WTC11 (cell line): Measurements from ENCODE around the gene PROCA1.
"Not testable (repeated sequence)": the region's sequence is repeated elsewhere in the genome, so short reads cannot be mapped to it uniquely, and the experiment has no call there.

Experiments used
- ETV6 ChIP-seq: sonication (generic); formaldehyde crosslinking; IDR thresholded peaks from 2 replicates; pipeline ENCODE4 v1.8.1; 2022; ENCODE audit warnings: mild to moderate bottlenecking, missing genetic modification reagents
- FOXP1 ChIP-seq: sonication (generic); formaldehyde crosslinking; IDR thresholded peaks from 2 replicates; pipeline ENCODE4 v1.8.0; 2022; ENCODE audit warnings: missing genetic modification reagents, mild to moderate bottlenecking, moderate library complexity, borderline replicate concordance
- TF ChIP-seq, protein P1 (sequence below): fragments of 200-600 bp; IDR thresholded peaks from 2 replicates; pipeline ENCODE4 v1.8.0; 2022; ENCODE audit warnings: antibody characterized with exemption

DNA sequence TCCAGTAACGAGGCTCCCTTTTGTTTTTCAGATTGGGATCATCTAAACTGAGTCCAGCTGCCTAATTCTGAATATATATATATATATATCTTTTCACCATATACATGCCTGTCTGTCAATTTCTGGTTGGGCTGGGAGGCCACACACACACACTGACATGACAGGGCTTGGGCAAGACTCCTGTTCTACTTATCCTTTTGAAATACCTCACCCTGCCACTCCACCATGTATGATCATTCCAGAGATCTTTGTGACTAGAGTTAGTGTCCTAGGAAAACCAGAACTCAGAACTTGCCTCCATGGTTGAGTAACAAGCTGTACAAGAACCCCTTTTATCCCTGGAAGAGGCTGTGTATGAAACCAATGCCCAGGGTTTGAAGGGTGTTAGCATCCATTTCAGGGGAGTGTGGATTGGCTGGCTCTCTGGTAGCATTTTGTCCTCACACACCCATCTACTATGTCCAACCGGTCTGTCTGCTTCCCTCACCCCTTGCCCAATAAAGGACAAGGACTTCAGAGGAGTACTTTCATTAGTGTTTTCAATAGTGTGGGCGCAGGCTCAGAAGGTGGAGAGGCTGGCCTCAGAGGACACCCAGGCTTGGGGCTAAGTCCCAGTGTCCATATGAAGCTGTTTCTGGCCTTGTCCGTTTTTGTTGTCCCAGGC, 12.3 kb upstream of the PROCA1 start:
- TF ChIP-seq, protein P1, sequence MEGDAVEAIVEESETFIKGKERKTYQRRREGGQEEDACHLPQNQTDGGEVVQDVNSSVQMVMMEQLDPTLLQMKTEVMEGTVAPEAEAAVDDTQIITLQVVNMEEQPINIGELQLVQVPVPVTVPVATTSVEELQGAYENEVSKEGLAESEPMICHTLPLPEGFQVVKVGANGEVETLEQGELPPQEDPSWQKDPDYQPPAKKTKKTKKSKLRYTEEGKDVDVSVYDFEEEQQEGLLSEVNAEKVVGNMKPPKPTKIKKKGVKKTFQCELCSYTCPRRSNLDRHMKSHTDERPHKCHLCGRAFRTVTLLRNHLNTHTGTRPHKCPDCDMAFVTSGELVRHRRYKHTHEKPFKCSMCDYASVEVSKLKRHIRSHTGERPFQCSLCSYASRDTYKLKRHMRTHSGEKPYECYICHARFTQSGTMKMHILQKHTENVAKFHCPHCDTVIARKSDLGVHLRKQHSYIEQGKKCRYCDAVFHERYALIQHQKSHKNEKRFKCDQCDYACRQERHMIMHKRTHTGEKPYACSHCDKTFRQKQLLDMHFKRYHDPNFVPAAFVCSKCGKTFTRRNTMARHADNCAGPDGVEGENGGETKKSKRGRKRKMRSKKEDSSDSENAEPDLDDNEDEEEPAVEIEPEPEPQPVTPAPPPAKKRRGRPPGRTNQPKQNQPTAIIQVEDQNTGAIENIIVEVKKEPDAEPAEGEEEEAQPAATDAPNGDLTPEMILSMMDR, result not testable (repeated sequence)
- 0 out of 2 replicates have a peak, but pooled peaks have one; percentile 40 for TF ChIP-seq ETV6 (CRISPR knock-in tag)
- not testable (repeated sequence) for TF ChIP-seq FOXP1
